GM12878 (cell line): Measurements from ENCODE around the gene SPOCD1. TPM values are rescaled to one million over a fixed set of nuclear protein-coding genes. Genes with fewer than 3 reads are reported as not detected.

Source experiments
- ATAC-seq: fragments of 200-7000 bp; cut with Tn5 transposase; 3 replicates; pipeline ENCODE4 v1.9.1; 2020; ENCODE audit warnings: mild to moderate bottlenecking, moderate library complexity
- BruUV-seq: library from RNA; stranded (reverse); fragments of 400-500 nt; replicated peaks from 2 replicates; lab custom pipeline; 2021; lab: Mats Ljungman, UMichigan
- CTCF ChIA-PET: fragments of 300-600 bp; sonication (Branson Sonifier 250); formaldehyde crosslinking; extraction: SDS; loops from one replicate; lab custom pipeline; 2021; ENCODE audit warnings: inconsistent platforms; lab: Yijun Ruan, JAX
- POLR2A ChIA-PET: fragments of 350-600 bp; formaldehyde crosslinking; extraction: SDS; loops from one replicate; lab custom pipeline; 2021; ENCODE audit warnings: inconsistent platforms; lab: Charles Lee
- RAD21 ChIA-PET: fragments of 300-600 bp; sonication (Branson Sonifier 250); formaldehyde crosslinking; loops from one replicate; lab custom pipeline; 2023; ENCODE audit warnings: antibody characterized with exemption; ENCODE audit not compliant: unreplicated experiment; lab: Charles Lee
- SMC1A ChIA-PET: fragments of 300-600 bp; sonication (Branson Sonifier 250); formaldehyde crosslinking; loops from one replicate; lab custom pipeline; 2023; ENCODE audit not compliant: unreplicated experiment, uncharacterized antibody; lab: Charles Lee
- DNase-seq: peaks from one replicate; pipeline ENCODE4 v3.0.0-alpha.2; 2011; ENCODE audit warnings: low read depth, low spot score
- FAIRE-seq: peaks from 3 replicates; lab custom pipeline; 2011; peaks lifted over from hg19 to GRCh38; lab: Jason Lieb, UNC
- H2AFZ ChIP-seq: 2 replicates; pipeline ENCODE4 v1.6.0; 2011; ENCODE audit warnings: low read depth, low read length, control low read depth; ENCODE audit not compliant: control insufficient read depth
- H3K27ac ChIP-seq: 2 replicates; pipeline ENCODE4 v1.5.1; 2011; ENCODE audit warnings: control low read depth; ENCODE audit not compliant: control insufficient read depth, insufficient read depth
- H3K27me3 ChIP-seq, 2 experiments: replicated peaks in 1 of 2; 2 replicates each; pipeline versions ENCODE4 v1.6.0 to v1.6.1; 2011; ENCODE audit warnings: low read length in 1 of 2; ENCODE audit not compliant: control insufficient read depth in 2 of 2, insufficient read depth in 2 of 2
- H3K36me3 ChIP-seq, 2 experiments: 2 replicates each; pipeline ENCODE4 v1.5.1; 2011; ENCODE audit warnings: low read length in 1 of 2; ENCODE audit not compliant: control insufficient read depth in 2 of 2, insufficient read depth in 2 of 2
- H3K4me1 ChIP-seq: 2 replicates; pipeline ENCODE4 v1.6.1; 2011; ENCODE audit warnings: mild to moderate bottlenecking, low read length, moderate library complexity, mixed read lengths; ENCODE audit not compliant: control insufficient read depth, insufficient read depth
- H3K4me2 ChIP-seq: 2 replicates; pipeline ENCODE4 v1.6.0; 2011; ENCODE audit warnings: control low read depth; ENCODE audit not compliant: control insufficient read depth, insufficient read depth
- H3K4me3 ChIP-seq: fragments of 200-600 bp; sonication (generic); 2 replicates; pipeline ENCODE4 v1.5.1; 2016
- H3K79me2 ChIP-seq: 2 replicates; pipeline ENCODE4 v1.6.0; 2011; ENCODE audit warnings: low read length; ENCODE audit not compliant: control insufficient read depth, insufficient read depth
- H3K9ac ChIP-seq: 2 replicates; pipeline ENCODE4 v1.8.0; 2011; ENCODE audit warnings: low read length, control low read depth, mixed read lengths; ENCODE audit not compliant: control insufficient read depth, insufficient read depth
- H3K9me3 ChIP-seq: replicated peaks from 3 replicates; pipeline ENCODE4 v1.5.1; 2011; ENCODE audit warnings: mild to moderate bottlenecking, low read length; ENCODE audit not compliant: control insufficient read depth, insufficient read depth
- H4K20me1 ChIP-seq: 2 replicates; pipeline ENCODE4 v1.6.0; 2011; ENCODE audit not compliant: control insufficient read depth, insufficient read depth
- BCL11A ChIP-seq: IDR thresholded peaks from 2 replicates; pipeline ENCODE4 v1.6.1; 2011; ENCODE audit warnings: low read depth, low read length
- BHLHE40 ChIP-seq, 2 experiments: fragments of 450-650 bp in 1 of 2; IDR thresholded peaks; 2 replicates each; pipeline ENCODE4 v1.6.1; 2011 to 2017; ENCODE audit warnings: low read depth in 2 of 2, borderline replicate concordance in 1 of 2, improper control_type of control experiment in 1 of 2, low read length in 1 of 2, mild to moderate bottlenecking in 1 of 2
- E2F8 ChIP-seq: fragments of 450-650 bp; IDR thresholded peaks from 2 replicates; pipeline ENCODE4 v1.6.1; 2018; ENCODE audit warnings: mild to moderate bottlenecking, low read depth, moderate library complexity; ENCODE audit not compliant: partially characterized antibody
- ELK1 ChIP-seq: IDR thresholded peaks from 2 replicates; pipeline ENCODE4 v1.6.1; 2012; ENCODE audit warnings: low read depth, low read length, improper control_type of control experiment
- IRF4 ChIP-seq: IDR thresholded peaks from 2 replicates; pipeline ENCODE4 v1.6.1; 2011; ENCODE audit warnings: low read depth, low read length
- KAT2A ChIP-seq: conservative IDR thresholded peaks from 2 replicates; pipeline ENCODE4 v1.6.1; 2011; ENCODE audit warnings: low read depth, low read length; ENCODE audit not compliant: control insufficient read depth
- NRF1 ChIP-seq: conservative IDR thresholded peaks from 2 replicates; pipeline ENCODE4 v1.6.1; 2011; ENCODE audit warnings: mild to moderate bottlenecking, low read depth, low read length, improper control_type of control experiment
- POLR2A ChIP-seq: IDR thresholded peaks from 2 replicates; pipeline ENCODE4 v1.6.1; 2011; ENCODE audit warnings: low read depth, mild to moderate bottlenecking, low read length
- POLR2AphosphoS5 ChIP-seq: IDR thresholded peaks from 2 replicates; pipeline ENCODE4 v1.6.1; 2011; ENCODE audit warnings: mild to moderate bottlenecking, low read length, inconsistent platforms
- SMARCA5 ChIP-seq: fragments of 450-650 bp; IDR thresholded peaks from 2 replicates; pipeline ENCODE4 v1.6.1; 2017; ENCODE audit warnings: mild to moderate bottlenecking
- TCF3 ChIP-seq: IDR thresholded peaks from 2 replicates; pipeline ENCODE4 v1.6.1; 2012; ENCODE audit warnings: low read depth, mild to moderate bottlenecking, low read length, borderline replicate concordance; ENCODE audit not compliant: insufficient read depth
- WGBS: methylation state at CpG from one replicate; pipeline ENCODE4 v1.1.6; 2016; ENCODE audit warnings: low lambda C conversion rate; ENCODE audit not compliant: insufficient replicate concordance, insufficient coverage; ENCODE audit errors: missing lambda C conversion rate; 5-methylcytosine and 5-hydroxymethylcytosine counted together
- in situ Hi-C: fragments of 300-500 bp; cut with MboI; formaldehyde crosslinking; loops from 9 replicates; pipeline ENCODE4 v1.14.3; 2018; ENCODE audit warnings: mixed read lengths
- intact Hi-C: fragments of 100-400 bp; cut with micrococcal nuclease; formaldehyde crosslinking; loops from one replicate; pipeline ENCODE4 v1.14.2; 2022; ENCODE audit not compliant: unreplicated experiment
- polyA plus RNA-seq, 11 experiments: library from polyadenylated mRNA; depleted of rRNA in 4 of 11; unstranded in 6 of 11; stranded (reverse) in 5 of 11; fragments of >200 nt; fragmentation: Nextera tagmentation in 4 of 11; fragmentation: Illumina TruSeq in 1 of 11; extraction: Ambion mirVana in 4 of 11; extraction: Trizol in 1 of 11; gene quantifications; 1 replicate in 1 of 11; 2 replicates in 10 of 11; pipeline versions ENCODE4 v1.2.1 to v1.2.3, GENCODE V29; 2011 to 2016; ENCODE audit warnings: inconsistent platforms in 2 of 11, missing spikeins in 2 of 11, low read depth in 1 of 11
- total RNA-seq, 4 experiments: library from RNA; depleted of rRNA in 3 of 4; stranded (reverse); fragments of >200 nt in 3 of 4; fragmentation: Illumina TruSeq in 1 of 4; extraction: Trizol in 1 of 4; gene quantifications; 2 replicates each; pipeline versions ENCODE4 v1.2.1 to v1.2.3, GENCODE V29; 2013 to 2021
- TF ChIP-seq, protein P1 (sequence below): fragments of 150-350 bp; IDR thresholded peaks from 2 replicates; pipeline ENCODE4 v1.6.1; 2014; ENCODE audit warnings: mild to moderate bottlenecking, low read depth, low read length
- TF ChIP-seq, protein P2 (sequence below): fragments of 450-650 bp; formaldehyde crosslinking; IDR thresholded peaks from 2 replicates; pipeline ENCODE4 v1.5.0; 2022; ENCODE audit warnings: mild to moderate bottlenecking, missing genetic modification characterization

Gene SPOCD1
- total and polyA plus RNA-seq, 10 of the 15 experiments (the other 5 are each of a cell fraction or from before 2014, with no cell fraction given) = 0.02 to 0.65 (median 0.13) TPM; not detected in 4

DNA sequence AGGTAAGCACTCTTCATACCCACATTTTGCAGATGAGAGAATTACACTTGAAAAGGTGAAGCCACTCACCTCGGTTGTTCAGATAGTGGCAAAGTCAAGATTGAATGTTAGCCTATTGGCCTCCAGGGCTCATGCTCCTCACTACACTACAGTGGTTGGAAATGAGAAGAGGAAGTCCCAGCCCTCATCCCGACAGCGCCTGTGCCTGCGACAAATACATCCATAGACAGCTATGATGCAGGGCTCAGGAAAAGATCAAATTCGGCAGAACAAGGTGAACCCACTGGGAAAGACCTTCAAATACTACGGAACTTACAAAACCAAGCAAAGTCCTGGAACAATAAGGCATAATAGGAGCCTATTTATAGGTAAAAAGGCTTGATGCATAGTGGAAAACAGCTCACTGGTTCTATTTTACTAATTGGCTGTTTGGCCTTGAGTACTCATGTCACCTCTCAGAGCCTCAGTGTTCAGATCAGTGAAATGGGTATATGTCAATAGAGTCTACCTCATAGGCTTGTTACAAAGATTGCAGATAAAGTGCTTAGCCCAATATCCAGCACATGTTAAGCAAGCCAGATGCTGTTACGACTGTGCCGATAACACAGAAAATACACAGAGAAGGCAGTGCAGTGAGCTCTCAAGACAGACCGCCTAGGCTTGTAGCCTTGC lies 3.5 kb downstream of the SPOCD1 start:
- intact Hi-C loops = no loop called here
- in situ Hi-C loops = no loop called here
- ChIA-PET RAD21 (interaction anchor here (3.7 kb wide), 1 partner anchor 152 kb away, joined by 11 read pairs; no protein-coding TSS in a partner anchor), POLR2A (no interaction called here), SMC1A (interaction anchor here (1.1 to 5.8 kb wide), 3 partner anchors 24 to 151 kb away, joined by 3 to 69 read pairs (median 3); no protein-coding TSS in a partner anchor), CTCF (interaction anchor here (0.9 to 6.4 kb wide), 3 partner anchors 23 to 191 kb away, joined by 3 to 85 read pairs (median 4); no protein-coding TSS in a partner anchor)
- H4K20me1 ChIP-seq = no peaks in the 10 kb centered on the region
- H3K27ac ChIP-seq = no peak overlapping the region
- no peaks in the 10 kb centered on the region for H3K79me2 ChIP-seq
- no TSS peak for BruUV-seq
- peaks cover 0 to 1% of the 10 kb centered on the region in 2 experiments; a peak in 1 of 4 replicates for H3K27me3 ChIP-seq
- H3K36me3 ChIP-seq = no peaks in the 10 kb centered on the region
- H3K9me3 ChIP-seq = no peaks in the 10 kb centered on the region
- H2AFZ ChIP-seq = no peak overlapping the region
- no peak overlapping the region for H3K4me3 ChIP-seq
- H3K4me1 ChIP-seq = no peaks in the 10 kb centered on the region
- FAIRE-seq = no peak
- ATAC-seq = no peak
- no peak for DNase-seq
- WGBS = 67% methylated on average over 9 of the region's 9 CpGs
- TF ChIP-seq E2F8 (no peak), POLR2AphosphoS5 (no peak), KAT2A (no peak), BHLHE40 (IDR thresholded peaks at IDR 0.05; ENCODE audit: borderline replicate concordance in 1 of 2, low read depth in 2 of 2, low read length in 1 of 2) (no peak), TCF3 (no peak), POLR2A (no peak), ELK1 (no peak), IRF4 (no peak), SMARCA5 (no peak), NRF1 (no peak), BCL11A (no peak)
- TF ChIP-seq, protein P1, sequence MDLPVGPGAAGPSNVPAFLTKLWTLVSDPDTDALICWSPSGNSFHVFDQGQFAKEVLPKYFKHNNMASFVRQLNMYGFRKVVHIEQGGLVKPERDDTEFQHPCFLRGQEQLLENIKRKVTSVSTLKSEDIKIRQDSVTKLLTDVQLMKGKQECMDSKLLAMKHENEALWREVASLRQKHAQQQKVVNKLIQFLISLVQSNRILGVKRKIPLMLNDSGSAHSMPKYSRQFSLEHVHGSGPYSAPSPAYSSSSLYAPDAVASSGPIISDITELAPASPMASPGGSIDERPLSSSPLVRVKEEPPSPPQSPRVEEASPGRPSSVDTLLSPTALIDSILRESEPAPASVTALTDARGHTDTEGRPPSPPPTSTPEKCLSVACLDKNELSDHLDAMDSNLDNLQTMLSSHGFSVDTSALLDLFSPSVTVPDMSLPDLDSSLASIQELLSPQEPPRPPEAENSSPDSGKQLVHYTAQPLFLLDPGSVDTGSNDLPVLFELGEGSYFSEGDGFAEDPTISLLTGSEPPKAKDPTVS = no peak
- TF ChIP-seq, protein P2, sequence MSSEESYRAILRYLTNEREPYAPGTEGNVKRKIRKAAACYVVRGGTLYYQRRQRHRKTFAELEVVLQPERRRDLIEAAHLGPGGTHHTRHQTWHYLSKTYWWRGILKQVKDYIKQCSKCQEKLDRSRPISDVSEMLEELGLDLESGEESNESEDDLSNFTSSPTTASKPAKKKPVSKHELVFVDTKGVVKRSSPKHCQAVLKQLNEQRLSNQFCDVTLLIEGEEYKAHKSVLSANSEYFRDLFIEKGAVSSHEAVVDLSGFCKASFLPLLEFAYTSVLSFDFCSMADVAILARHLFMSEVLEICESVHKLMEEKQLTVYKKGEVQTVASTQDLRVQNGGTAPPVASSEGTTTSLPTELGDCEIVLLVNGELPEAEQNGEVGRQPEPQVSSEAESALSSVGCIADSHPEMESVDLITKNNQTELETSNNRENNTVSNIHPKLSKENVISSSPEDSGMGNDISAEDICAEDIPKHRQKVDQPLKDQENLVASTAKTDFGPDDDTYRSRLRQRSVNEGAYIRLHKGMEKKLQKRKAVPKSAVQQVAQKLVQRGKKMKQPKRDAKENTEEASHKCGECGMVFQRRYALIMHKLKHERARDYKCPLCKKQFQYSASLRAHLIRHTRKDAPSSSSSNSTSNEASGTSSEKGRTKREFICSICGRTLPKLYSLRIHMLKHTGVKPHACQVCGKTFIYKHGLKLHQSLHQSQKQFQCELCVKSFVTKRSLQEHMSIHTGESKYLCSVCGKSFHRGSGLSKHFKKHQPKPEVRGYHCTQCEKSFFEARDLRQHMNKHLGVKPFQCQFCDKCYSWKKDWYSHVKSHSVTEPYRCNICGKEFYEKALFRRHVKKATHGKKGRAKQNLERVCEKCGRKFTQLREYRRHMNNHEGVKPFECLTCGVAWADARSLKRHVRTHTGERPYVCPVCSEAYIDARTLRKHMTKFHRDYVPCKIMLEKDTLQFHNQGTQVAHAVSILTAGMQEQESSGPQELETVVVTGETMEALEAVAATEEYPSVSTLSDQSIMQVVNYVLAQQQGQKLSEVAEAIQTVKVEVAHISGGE (CRISPR knock-in tag) = no peak
- H3K4me2 ChIP-seq = no peak overlapping the region
- H3K9ac ChIP-seq = no peak overlapping the region
